HL-60 (cell line): ENCODE measurements around the gene CFAP65.

Source experiments
- POLR2AphosphoS5 ChIP-seq: IDR thresholded peaks from 2 replicates; pipeline ENCODE4 v1.6.1; 2012; ENCODE audit warnings: low read depth
- TF ChIP-seq, protein P1 (sequence below): IDR thresholded peaks from one replicate; pipeline ENCODE4 v1.5.1; 2011; ENCODE audit warnings: low read length, control low read depth, inconsistent platforms; ENCODE audit not compliant: insufficient read depth

GRCh38 chr2:218959761-218960308 is 81.5 kb downstream of the CFAP65 start:
- TF ChIP-seq, protein P1, sequence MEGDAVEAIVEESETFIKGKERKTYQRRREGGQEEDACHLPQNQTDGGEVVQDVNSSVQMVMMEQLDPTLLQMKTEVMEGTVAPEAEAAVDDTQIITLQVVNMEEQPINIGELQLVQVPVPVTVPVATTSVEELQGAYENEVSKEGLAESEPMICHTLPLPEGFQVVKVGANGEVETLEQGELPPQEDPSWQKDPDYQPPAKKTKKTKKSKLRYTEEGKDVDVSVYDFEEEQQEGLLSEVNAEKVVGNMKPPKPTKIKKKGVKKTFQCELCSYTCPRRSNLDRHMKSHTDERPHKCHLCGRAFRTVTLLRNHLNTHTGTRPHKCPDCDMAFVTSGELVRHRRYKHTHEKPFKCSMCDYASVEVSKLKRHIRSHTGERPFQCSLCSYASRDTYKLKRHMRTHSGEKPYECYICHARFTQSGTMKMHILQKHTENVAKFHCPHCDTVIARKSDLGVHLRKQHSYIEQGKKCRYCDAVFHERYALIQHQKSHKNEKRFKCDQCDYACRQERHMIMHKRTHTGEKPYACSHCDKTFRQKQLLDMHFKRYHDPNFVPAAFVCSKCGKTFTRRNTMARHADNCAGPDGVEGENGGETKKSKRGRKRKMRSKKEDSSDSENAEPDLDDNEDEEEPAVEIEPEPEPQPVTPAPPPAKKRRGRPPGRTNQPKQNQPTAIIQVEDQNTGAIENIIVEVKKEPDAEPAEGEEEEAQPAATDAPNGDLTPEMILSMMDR = no peak
- no peak for TF ChIP-seq POLR2AphosphoS5
